Measurements from ENCODE around the gene FAM13A.

- TF ChIP-seq CTCF (IDR thresholded peaks at IDR 0.05; ENCODE audit: control extremely low read depth in 1 of 3, insufficient read depth in 1 of 3, low read depth in 1 of 3, low read length in 3 of 3) (no peak), POLR2A (IDR thresholded peaks at IDR 0.05; ENCODE audit: control extremely low read depth in 1 of 2, low read depth in 2 of 2, low read length in 2 of 2) (no peak), EZH2 (IDR thresholded peaks at IDR 0.05; ENCODE audit: low read depth, low read length, severe bottlenecking) (no peak)
Observed at GRCh38 chr4:88949605-88950004, 107.4 kb downstream of the FAM13A start.

All from H1 (cell line).